Neural crest cell (in vitro differentiated cells): ENCODE measurements around the gene EEF2K. TPM values are rescaled to one million over a fixed set of nuclear protein-coding genes. Genes with fewer than 3 reads are reported as not detected.

Experiments
- DNase-seq: peaks from one replicate; pipeline ENCODE4 v3.0.0; 2021; ENCODE audit warnings: low read depth, mixed read lengths, low spot score
- H3K27ac Mint-ChIP-seq: one replicate; pipeline ENCODE4 v1.8.0; 2021; ENCODE audit warnings: mild to moderate bottlenecking, mixed read lengths; ENCODE audit not compliant: unreplicated experiment
- H3K27me3 Mint-ChIP-seq: 2 replicates; pipeline ENCODE4 v1.8.0; 2021; ENCODE audit warnings: low read depth, mild to moderate bottlenecking, mixed read lengths
- H3K36me3 Mint-ChIP-seq: 2 replicates; pipeline ENCODE4 v1.8.0; 2021; ENCODE audit warnings: low read depth, mild to moderate bottlenecking, mixed read lengths
- H3K4me1 Mint-ChIP-seq: 2 replicates; pipeline ENCODE4 v1.8.0; 2021; ENCODE audit warnings: mixed read lengths
- H3K4me3 Mint-ChIP-seq: one replicate; pipeline ENCODE4 v1.8.0; 2021; ENCODE audit warnings: mild to moderate bottlenecking, mixed read lengths
- H3K9me3 Mint-ChIP-seq: 2 replicates; pipeline ENCODE4 v1.8.0; 2021; ENCODE audit warnings: mixed read lengths
- CTCF ChIP-seq: fragments of 200-600 bp; sonication (generic); conservative IDR thresholded peaks from 2 replicates; pipeline ENCODE4 v1.5.0; 2021; ENCODE audit warnings: antibody characterized with exemption, mild to moderate bottlenecking
- total RNA-seq: library from RNA; stranded (reverse); gene quantifications from 2 replicates; pipeline ENCODE4 v1.2.1, GENCODE V29; 2021

Gene EEF2K
- total RNA-seq, 1 donor from 2014 or later, result 20.3 TPM

- DNase-seq, result no peak
- H3K36me3 Mint-ChIP-seq, result no peaks in the 10 kb centered on the region
- no peak overlapping the region for H3K27ac Mint-ChIP-seq
- H3K9me3 Mint-ChIP-seq, result no peaks in the 10 kb centered on the region
- H3K27me3 Mint-ChIP-seq, result no peaks in the 10 kb centered on the region
- H3K4me1 Mint-ChIP-seq, result no peaks in the 10 kb centered on the region
- TF ChIP-seq CTCF, result no peak
- H3K4me3 Mint-ChIP-seq, result no peak overlapping the region
Measured at GRCh38 chr16:22239131-22239805, 33.2 kb downstream of the EEF2K start.

- Mint-ChIP-seq H3K27me3 (no peaks in the 10 kb centered on the region), H3K4me1 (no peaks in the 10 kb centered on the region), H3K9me3 (no peaks in the 10 kb centered on the region), H3K4me3 (no peak overlapping the region), H3K27ac (no peak overlapping the region), H3K36me3 (no peaks in the 10 kb centered on the region)
- no peak for TF ChIP-seq CTCF
- no peak for DNase-seq
Measured at GRCh38 chr16:22240023-22240710, 34.1 kb downstream of the EEF2K start.

- H3K36me3 Mint-ChIP-seq, result peaks cover 11% of the 10 kb centered on the region
- DNase-seq, result no peak
- peaks cover 3% of the 10 kb centered on the region for H3K9me3 Mint-ChIP-seq
- no peak for TF ChIP-seq CTCF
- H3K27ac Mint-ChIP-seq, result no peak overlapping the region
- H3K4me1 Mint-ChIP-seq, result no peaks in the 10 kb centered on the region
- no peak overlapping the region for H3K4me3 Mint-ChIP-seq
- no peaks in the 10 kb centered on the region for H3K27me3 Mint-ChIP-seq
Measured at GRCh38 chr16:22250522-22250921, 44.4 kb downstream of the EEF2K start.

- Mint-ChIP-seq H3K36me3 (peaks cover 11% of the 10 kb centered on the region), H3K4me3 (no peak overlapping the region), H3K27ac (no peak overlapping the region), H3K9me3 (peaks cover 3% of the 10 kb centered on the region), H3K27me3 (no peaks in the 10 kb centered on the region), H3K4me1 (no peaks in the 10 kb centered on the region)
- TF ChIP-seq CTCF, result no peak
- no peak for DNase-seq
Measured at GRCh38 chr16:22252317-22252716, 46.2 kb downstream of the EEF2K start.

- H3K36me3 Mint-ChIP-seq, result peaks cover 16% of the 10 kb centered on the region
- no peak overlapping the region for H3K27ac Mint-ChIP-seq
- TF ChIP-seq CTCF, result no peak
- H3K4me3 Mint-ChIP-seq, result no peak overlapping the region
- peaks cover 3% of the 10 kb centered on the region for H3K9me3 Mint-ChIP-seq
- H3K4me1 Mint-ChIP-seq, result no peaks in the 10 kb centered on the region
- no peaks in the 10 kb centered on the region for H3K27me3 Mint-ChIP-seq
- no peak for DNase-seq
Measured at GRCh38 chr16:22253272-22253671, 47.2 kb downstream of the EEF2K start.
